Measurements from ENCODE around the gene SH2D3C.

SH2D3C gene

GRCh38 chr9:127780126-127780885 lies 1.8 kb upstream of the SH2D3C start:
- Histone ChIP-seq H3K4me3 (ENCODE audit: low read depth, low read length) (no peak overlapping the region), H3K79me2 (no peaks in the 10 kb centered on the region)

GRCh38 chr9:127779136-127779981 lies 893 bp upstream of the SH2D3C start:
- no peaks in the 10 kb centered on the region for H3K79me2 ChIP-seq
- H3K9me3 ChIP-seq (ENCODE audit: control insufficient read depth, low read length) = no peaks in the 10 kb centered on the region
- H3K9ac ChIP-seq = no peak overlapping the region
- no peak overlapping the region for H3K27ac ChIP-seq
- no peak overlapping the region for H3K4me3 ChIP-seq (ENCODE audit: low read depth, low read length)
- no peak overlapping the region for H2AFZ ChIP-seq
- no peaks in the 10 kb centered on the region for H3K36me3 ChIP-seq (ENCODE audit: control insufficient read depth, insufficient read depth, low read length)
- no peak overlapping the region for H3K4me2 ChIP-seq (ENCODE audit: low read length)
- H3K4me1 ChIP-seq = no peaks in the 10 kb centered on the region
- H3K27me3 ChIP-seq (ENCODE audit: control insufficient read depth, insufficient read depth, low read length) = no peaks in the 10 kb centered on the region
- no peak for TF ChIP-seq CTCF (IDR thresholded peaks at IDR 0.05)

More at GRCh38 chr9:127780126-127780885, 1.8 kb upstream of the SH2D3C start:
- TF ChIP-seq CTCF (IDR thresholded peaks at IDR 0.05) = no peak
- Histone ChIP-seq H3K9me3 (ENCODE audit: control insufficient read depth, low read length) (no peaks in the 10 kb centered on the region), H3K9ac (no peak overlapping the region), H3K27me3 (ENCODE audit: control insufficient read depth, insufficient read depth, low read length) (no peaks in the 10 kb centered on the region), H3K27ac (no peak overlapping the region), H2AFZ (no peak overlapping the region), H3K4me2 (ENCODE audit: low read length) (no peak overlapping the region), H3K4me1 (no peaks in the 10 kb centered on the region), H3K36me3 (ENCODE audit: control insufficient read depth, insufficient read depth, low read length) (no peaks in the 10 kb centered on the region)

- H3K4me3 ChIP-seq (ENCODE audit: low read depth, low read length) = no peak overlapping the region
- no peaks in the 10 kb centered on the region for H3K36me3 ChIP-seq (ENCODE audit: control insufficient read depth, insufficient read depth, low read length)
- H2AFZ ChIP-seq = no peak overlapping the region
- H3K9me3 ChIP-seq (ENCODE audit: control insufficient read depth, low read length) = no peaks in the 10 kb centered on the region
- TF ChIP-seq CTCF (IDR thresholded peaks at IDR 0.05) = no peak
- no peaks in the 10 kb centered on the region for H3K27me3 ChIP-seq (ENCODE audit: control insufficient read depth, insufficient read depth, low read length)
- no peaks in the 10 kb centered on the region for H3K4me1 ChIP-seq
- no peak overlapping the region for H3K9ac ChIP-seq
- H3K79me2 ChIP-seq = no peaks in the 10 kb centered on the region
- H3K4me2 ChIP-seq (ENCODE audit: low read length) = no peak overlapping the region
- no peak overlapping the region for H3K27ac ChIP-seq
Measured at GRCh38 chr9:127777368-127777980, 992 bp downstream of the SH2D3C start.

- TF ChIP-seq CTCF (IDR thresholded peaks at IDR 0.05) = no peak
- Histone ChIP-seq H3K36me3 (ENCODE audit: control insufficient read depth, insufficient read depth, low read length) (no peaks in the 10 kb centered on the region), H2AFZ (no peak overlapping the region), H3K4me1 (no peaks in the 10 kb centered on the region), H3K9me3 (ENCODE audit: control insufficient read depth, low read length) (no peaks in the 10 kb centered on the region), H3K27me3 (ENCODE audit: control insufficient read depth, insufficient read depth, low read length) (no peaks in the 10 kb centered on the region), H3K9ac (no peak overlapping the region), H3K27ac (no peak overlapping the region), H3K4me2 (ENCODE audit: low read length) (no peak overlapping the region), H3K79me2 (no peaks in the 10 kb centered on the region), H3K4me3 (ENCODE audit: low read depth, low read length) (no peak overlapping the region)
Measured at GRCh38 chr9:127776924-127777289, 1.6 kb downstream of the SH2D3C start.
